ENCODE measurements around the gene GRIK1. TPM values are rescaled to one million over a fixed set of nuclear protein-coding genes. Genes with fewer than 3 reads are reported as not detected.

GRIK1 gene
- total RNA-seq, 2 donors from 2014 or later, result not detected

DNA sequence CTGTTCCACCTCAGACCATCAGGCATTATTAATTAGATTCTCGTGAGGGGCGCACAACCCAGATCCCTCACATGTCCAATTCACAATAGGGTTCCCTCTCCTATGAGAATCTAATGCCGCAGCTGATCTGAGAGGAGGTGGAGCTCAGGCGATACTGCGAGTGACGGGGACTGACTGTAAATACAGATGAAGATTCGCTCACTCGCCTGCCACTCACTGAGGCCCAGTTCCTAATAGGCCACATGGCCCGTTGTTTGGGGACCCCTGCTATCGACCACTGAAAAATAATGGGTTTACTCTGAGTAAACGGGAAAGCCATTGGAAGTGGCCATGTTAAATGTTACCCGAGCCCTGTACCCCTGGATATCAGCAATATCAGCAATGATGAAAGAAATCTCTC, 65.9 kb downstream of the GRIK1 start:
- no peaks in the 10 kb centered on the region for H3K9me3 Mint-ChIP-seq
- Histone ChIP-seq H3K9ac (ENCODE audit: extremely low read depth, low read length, poor library complexity, severe bottlenecking) (no peak overlapping the region), H3K36me3 (ENCODE audit: control insufficient read depth, insufficient read depth, low read length) (no peaks in the 10 kb centered on the region), H3K4me3 (ENCODE audit: low read length) (no peak overlapping the region), H3K27me3 (ENCODE audit: control insufficient read depth, insufficient read depth, low read length, poor library complexity, severe bottlenecking) (no peaks in the 10 kb centered on the region), H3K9me3 (ENCODE audit: control insufficient read depth, low read length) (no peaks in the 10 kb centered on the region), H3K27ac (ENCODE audit: low read depth, low read length) (no peak overlapping the region), H3K4me1 (ENCODE audit: control insufficient read depth, insufficient read depth, low read length) (no peaks in the 10 kb centered on the region)
- no peak for DNase-seq
- no peak overlapping the region for H3K27ac Mint-ChIP-seq
- no peaks in the 10 kb centered on the region for H3K4me1 Mint-ChIP-seq
- TF ChIP-seq, protein P1, sequence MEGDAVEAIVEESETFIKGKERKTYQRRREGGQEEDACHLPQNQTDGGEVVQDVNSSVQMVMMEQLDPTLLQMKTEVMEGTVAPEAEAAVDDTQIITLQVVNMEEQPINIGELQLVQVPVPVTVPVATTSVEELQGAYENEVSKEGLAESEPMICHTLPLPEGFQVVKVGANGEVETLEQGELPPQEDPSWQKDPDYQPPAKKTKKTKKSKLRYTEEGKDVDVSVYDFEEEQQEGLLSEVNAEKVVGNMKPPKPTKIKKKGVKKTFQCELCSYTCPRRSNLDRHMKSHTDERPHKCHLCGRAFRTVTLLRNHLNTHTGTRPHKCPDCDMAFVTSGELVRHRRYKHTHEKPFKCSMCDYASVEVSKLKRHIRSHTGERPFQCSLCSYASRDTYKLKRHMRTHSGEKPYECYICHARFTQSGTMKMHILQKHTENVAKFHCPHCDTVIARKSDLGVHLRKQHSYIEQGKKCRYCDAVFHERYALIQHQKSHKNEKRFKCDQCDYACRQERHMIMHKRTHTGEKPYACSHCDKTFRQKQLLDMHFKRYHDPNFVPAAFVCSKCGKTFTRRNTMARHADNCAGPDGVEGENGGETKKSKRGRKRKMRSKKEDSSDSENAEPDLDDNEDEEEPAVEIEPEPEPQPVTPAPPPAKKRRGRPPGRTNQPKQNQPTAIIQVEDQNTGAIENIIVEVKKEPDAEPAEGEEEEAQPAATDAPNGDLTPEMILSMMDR (conservative IDR thresholded peaks at IDR 0.05), result no peak
- 91% methylated on average over 10 to 12 of the region's 12 CpGs for WGBS, 2 experiments (ENCODE audit: insufficient coverage in 1 of 2, insufficient read length in 1 of 2)
- no peaks in the 10 kb centered on the region for H3K27me3 Mint-ChIP-seq (ENCODE audit: insufficient read depth)
- no peaks in the 10 kb centered on the region for H3K36me3 Mint-ChIP-seq (ENCODE audit: low read depth)
- H3K4me3 Mint-ChIP-seq, result no peak overlapping the region

DNA sequence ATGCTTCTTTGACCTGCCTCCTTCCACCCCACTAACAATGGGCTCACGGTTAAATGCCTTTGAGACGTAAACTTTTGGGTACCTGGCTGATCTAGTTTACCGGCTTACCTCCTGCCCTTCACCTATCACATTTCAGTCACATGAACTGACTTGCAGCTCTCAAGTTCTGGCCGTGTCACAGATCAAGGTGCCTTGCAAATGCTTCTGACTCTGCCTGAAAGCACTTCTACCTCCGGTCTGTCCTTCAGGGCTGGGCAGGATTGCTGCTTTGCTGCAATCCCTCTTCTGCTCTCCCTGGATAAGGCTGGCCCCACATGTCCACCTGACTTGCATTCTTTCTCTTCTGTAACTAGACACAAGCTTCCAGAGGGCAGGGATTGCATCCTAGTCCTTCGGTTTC, 69.0 kb downstream of the GRIK1 start:
- WGBS, 2 experiments (ENCODE audit: insufficient coverage in 1 of 2, insufficient read length in 1 of 2), result 81 to 82% methylated on average over 5 to 6 of the region's 6 CpGs
- Mint-ChIP-seq H3K27ac (no peak overlapping the region), H3K4me3 (no peak overlapping the region), H3K4me1 (no peaks in the 10 kb centered on the region), H3K36me3 (ENCODE audit: low read depth) (no peaks in the 10 kb centered on the region), H3K27me3 (ENCODE audit: insufficient read depth) (no peaks in the 10 kb centered on the region), H3K9me3 (no peaks in the 10 kb centered on the region)
- peak; percentile 64 for DNase-seq
- H3K4me1 ChIP-seq (ENCODE audit: control insufficient read depth, insufficient read depth, low read length), result no peaks in the 10 kb centered on the region
- H3K4me3 ChIP-seq (ENCODE audit: low read length), result no peak overlapping the region
- no peaks in the 10 kb centered on the region for H3K36me3 ChIP-seq (ENCODE audit: control insufficient read depth, insufficient read depth, low read length)
- no peak overlapping the region for H3K9ac ChIP-seq (ENCODE audit: extremely low read depth, low read length, poor library complexity, severe bottlenecking)
- TF ChIP-seq, protein P1 (conservative IDR thresholded peaks at IDR 0.05), result no peak
- H3K9me3 ChIP-seq (ENCODE audit: control insufficient read depth, low read length), result no peaks in the 10 kb centered on the region
- H3K27me3 ChIP-seq (ENCODE audit: control insufficient read depth, insufficient read depth, low read length, poor library complexity, severe bottlenecking), result no peaks in the 10 kb centered on the region
- H3K27ac ChIP-seq (ENCODE audit: low read depth, low read length), result no peak overlapping the region

DNA sequence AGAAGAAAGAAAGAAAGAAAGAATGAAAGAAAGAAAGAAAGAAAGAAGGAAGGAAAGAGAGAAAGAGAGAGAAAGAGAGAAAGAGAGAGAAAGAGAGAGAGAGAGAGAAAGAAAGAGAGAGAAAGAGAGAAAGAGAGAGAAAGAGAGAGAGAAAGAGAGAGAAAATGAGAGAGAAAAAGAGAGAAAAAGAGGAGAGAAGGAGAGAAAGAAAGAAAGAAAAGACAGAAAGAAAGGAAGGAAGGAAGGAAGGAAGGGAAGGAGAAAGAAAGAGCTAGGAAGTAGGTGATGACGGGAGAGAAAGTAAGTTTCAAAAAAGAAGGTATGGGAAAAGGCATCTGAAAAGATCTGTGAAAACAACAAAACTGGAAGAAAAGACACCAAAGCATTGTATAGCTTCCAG, 72.0 kb downstream of the GRIK1 start:
- TF ChIP-seq, protein P1 (conservative IDR thresholded peaks at IDR 0.05), result no peak
- H3K4me1 ChIP-seq (ENCODE audit: control insufficient read depth, insufficient read depth, low read length), result no peaks in the 10 kb centered on the region

More for the DNA sequence above, 72.0 kb downstream of the GRIK1 start:
- no peak overlapping the region for H3K27ac Mint-ChIP-seq
- Histone ChIP-seq H3K27ac (ENCODE audit: low read depth, low read length) (no peak overlapping the region), H3K9me3 (ENCODE audit: control insufficient read depth, low read length) (no peaks in the 10 kb centered on the region), H3K9ac (ENCODE audit: extremely low read depth, low read length, poor library complexity, severe bottlenecking) (no peak overlapping the region), H3K36me3 (ENCODE audit: control insufficient read depth, insufficient read depth, low read length) (no peaks in the 10 kb centered on the region), H3K4me3 (ENCODE audit: low read length) (no peak overlapping the region), H3K27me3 (ENCODE audit: control insufficient read depth, insufficient read depth, low read length, poor library complexity, severe bottlenecking) (no peaks in the 10 kb centered on the region)
- no peaks in the 10 kb centered on the region for H3K9me3 Mint-ChIP-seq
- DNase-seq, result no peak
- no peak overlapping the region for H3K4me3 Mint-ChIP-seq
- H3K4me1 Mint-ChIP-seq, result no peaks in the 10 kb centered on the region
- H3K36me3 Mint-ChIP-seq (ENCODE audit: low read depth), result no peaks in the 10 kb centered on the region
- whole genome bisulfite sequencing, 2 experiments (ENCODE audit: insufficient coverage in 1 of 2, insufficient read length in 1 of 2), result 86 to 90% methylated on average over 1 of the region's 1 CpG
- no peaks in the 10 kb centered on the region for H3K27me3 Mint-ChIP-seq (ENCODE audit: insufficient read depth)
